Common myeloid progenitor, CD34-positive (primary cell): Measurements from ENCODE around the gene RBM47.

ENCODE experiments used
- CTCF ChIA-PET: fragments of 350-600 bp; sonication (Branson Sonifier 250); formaldehyde crosslinking; loops from one replicate; lab custom pipeline; 2021; ENCODE audit warnings: antibody characterized with exemption; lab: Charles Lee
- POLR2A ChIA-PET: fragments of 350-600 bp; sonication (Branson Sonifier 250); formaldehyde crosslinking; loops from one replicate; lab custom pipeline; 2021; ENCODE audit warnings: antibody characterized with exemption; lab: Charles Lee
- DNase-seq, 3 donors: peaks; one replicate each; pipeline versions ENCODE4 v3.0.0 to v3.0.0-alpha.2; 2013
- H3K27ac ChIP-seq, 2 experiments: 1 replicate in 1 of 2; 2 replicates in 1 of 2; pipeline ENCODE4 v1.7.0; 2013; ENCODE audit warnings: inconsistent platforms in 2 of 2, low read length in 2 of 2, mild to moderate bottlenecking in 2 of 2, low read depth in 1 of 2, moderate library complexity in 1 of 2; ENCODE audit not compliant: severe bottlenecking in 2 of 2, insufficient read depth in 1 of 2, poor library complexity in 1 of 2
- H3K27me3 ChIP-seq, 5 experiments: replicated peaks in 2 of 5; 1 replicate in 3 of 5; 2 replicates in 2 of 5; pipeline versions ENCODE4 v1.6.1 to v1.7.0; 2013; ENCODE audit warnings: low read length in 4 of 5, mild to moderate bottlenecking in 2 of 5, moderate library complexity in 2 of 5, inconsistent platforms in 1 of 5; ENCODE audit not compliant: insufficient read depth in 5 of 5, control insufficient read depth in 4 of 5
- H3K36me3 ChIP-seq, 4 experiments: 1 replicate in 2 of 4; 2 replicates in 2 of 4; pipeline versions ENCODE4 v1.6.1 to v1.7.0; 2013; ENCODE audit warnings: low read length in 3 of 4, control low read depth in 1 of 4, mild to moderate bottlenecking in 1 of 4; ENCODE audit not compliant: control insufficient read depth in 4 of 4, insufficient read depth in 4 of 4
- H3K4me1 ChIP-seq, 4 experiments: 1 replicate in 3 of 4; 2 replicates in 1 of 4; pipeline versions ENCODE4 v1.6.1 to v1.7.1; 2013; ENCODE audit warnings: low read length in 3 of 4, mild to moderate bottlenecking in 3 of 4, control low read depth in 1 of 4, inconsistent platforms in 1 of 4, moderate library complexity in 1 of 4; ENCODE audit not compliant: control insufficient read depth in 4 of 4, insufficient read depth in 4 of 4; ENCODE audit errors: control extremely low read depth in 1 of 4
- H3K4me3 ChIP-seq, 7 experiments: 1 replicate in 4 of 7; 2 replicates in 3 of 7; pipeline versions ENCODE4 v1.5.1 to v1.7.0; 2013; ENCODE audit warnings: mild to moderate bottlenecking in 7 of 7, low read length in 6 of 7, moderate library complexity in 6 of 7, inconsistent platforms in 2 of 7, low read depth in 2 of 7, control low read depth in 1 of 7; ENCODE audit not compliant: insufficient read depth in 4 of 7, control insufficient read depth in 1 of 7; ENCODE audit errors: extremely low read depth in 1 of 7
- H3K9me3 ChIP-seq, 5 experiments: 1 replicate in 4 of 5; 2 replicates in 1 of 5; pipeline versions ENCODE4 v1.6.1 to v1.7.1; 2013; ENCODE audit warnings: low read length in 4 of 5, mild to moderate bottlenecking in 2 of 5, inconsistent platforms in 1 of 5, low read depth in 1 of 5, moderate library complexity in 1 of 5; ENCODE audit not compliant: control insufficient read depth in 4 of 5, insufficient read depth in 2 of 5; ENCODE audit errors: control extremely low read depth in 1 of 5
- WGBS: methylation state at CpG from one replicate; pipeline ENCODE4 v1.1.5; 2013; ENCODE audit not compliant: insufficient coverage; 5-methylcytosine and 5-hydroxymethylcytosine counted together

Gene RBM47

DNA sequence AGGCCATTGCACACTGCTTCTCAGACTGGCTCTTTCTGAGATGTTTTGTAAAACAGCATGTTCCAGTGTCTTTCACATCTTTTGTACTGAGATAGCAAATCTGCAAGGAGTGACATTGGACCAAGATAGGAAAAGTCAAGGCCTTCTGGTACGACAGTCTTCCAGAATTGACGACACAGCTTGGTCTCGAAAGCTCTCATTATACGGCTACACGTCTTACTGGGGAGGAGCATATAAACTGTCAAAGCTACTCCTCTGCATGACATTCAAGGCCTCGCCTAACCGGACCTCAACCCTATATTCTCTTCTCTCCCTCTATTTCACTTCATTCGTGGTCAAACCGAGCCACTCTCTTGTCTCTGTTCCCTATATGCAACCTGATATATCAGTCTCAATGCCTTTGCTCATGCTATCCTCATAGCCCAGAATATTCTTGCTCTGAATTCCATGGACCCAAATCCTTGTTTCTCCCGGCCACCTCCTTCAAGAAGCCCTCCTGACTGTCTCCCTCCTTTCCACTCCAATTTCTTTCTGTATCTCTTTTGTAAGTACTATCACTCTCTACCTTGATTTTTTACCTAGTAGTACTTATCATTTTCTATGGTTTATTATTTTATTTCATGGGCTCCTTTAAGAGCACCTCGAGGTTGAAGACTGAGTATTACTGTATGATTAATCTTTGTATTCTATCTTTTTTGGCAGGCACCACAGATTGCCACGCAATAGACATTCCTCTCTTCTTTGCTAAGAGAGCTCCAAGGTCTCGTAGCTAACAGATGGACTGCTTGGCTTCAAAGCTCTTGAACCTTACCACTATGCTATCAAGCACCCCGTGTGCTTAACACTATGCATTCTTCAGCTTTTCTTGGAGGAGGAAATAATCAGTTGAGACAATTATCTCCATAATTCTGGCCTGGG is 35.1 kb downstream of the RBM47 start:
- WGBS, result 96% methylated on average over 11 of the region's 14 CpGs
- no peak for DNase-seq
- ChIA-PET POLR2A (no interaction called here), CTCF (no interaction called here)
- no peaks in the 10 kb centered on the region for H3K9me3 ChIP-seq
- no peaks in the 10 kb centered on the region for H3K27me3 ChIP-seq
- H3K4me1 ChIP-seq, result no peaks in the 10 kb centered on the region
- H3K36me3 ChIP-seq, result no peaks in the 10 kb centered on the region
- H3K27ac ChIP-seq, result no peak overlapping the region
- no peak overlapping the region for H3K4me3 ChIP-seq

DNA sequence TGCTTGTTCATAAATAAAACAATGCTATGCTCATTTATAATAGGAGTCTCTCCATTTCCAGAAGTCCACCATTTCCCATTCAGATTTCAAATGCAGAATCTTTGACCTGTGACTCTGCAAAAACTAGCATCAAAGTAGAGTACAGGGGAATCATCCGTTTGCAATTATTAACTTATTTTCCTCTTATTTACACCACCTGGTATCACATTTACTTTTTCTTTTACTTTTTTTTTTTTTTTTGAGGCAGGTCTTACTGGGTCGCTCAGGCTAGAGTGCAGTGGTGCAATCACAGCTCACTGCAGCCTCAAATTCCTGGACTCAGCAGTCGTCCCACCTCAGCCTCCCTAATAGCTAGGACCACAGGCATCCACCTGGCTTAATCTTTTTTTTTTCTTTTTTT is 37.6 kb downstream of the RBM47 start:
- Histone ChIP-seq H3K4me3 (no peak overlapping the region), H3K27ac (no peak overlapping the region), H3K36me3 (no peaks in the 10 kb centered on the region), H3K4me1 (peaks cover 0 to 12% (median 0%) of the 10 kb centered on the region in 4 experiments), H3K9me3 (no peaks in the 10 kb centered on the region), H3K27me3 (no peaks in the 10 kb centered on the region)
- DNase-seq, result no peak
- ChIA-PET CTCF (no interaction called here), POLR2A (no interaction called here)
- WGBS, result 92% methylated on average over 3 of the region's 3 CpGs

DNA sequence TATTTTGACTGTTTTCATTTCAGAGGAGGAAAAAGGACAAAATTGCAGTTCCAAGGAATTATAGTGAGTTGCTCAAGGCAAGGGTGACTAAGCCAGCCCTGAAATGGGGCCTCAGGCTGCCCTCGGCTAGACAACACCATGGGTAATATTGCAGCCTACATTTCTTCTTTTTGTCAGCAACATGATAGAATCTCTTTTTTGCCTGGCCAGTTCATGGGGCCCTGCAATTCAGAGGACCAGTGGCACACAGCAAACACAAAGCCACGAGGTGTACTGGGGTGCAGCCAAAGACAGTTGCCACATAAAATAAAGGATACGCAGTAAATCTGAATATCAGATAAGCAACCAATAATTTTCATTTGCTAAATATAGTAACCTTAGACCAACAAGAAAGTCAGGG is 41.8 kb downstream of the RBM47 start:
- CTCF ChIA-PET, result no interaction called here
- peaks cover 0 to 28% (median 0%) of the 10 kb centered on the region in 4 experiments for H3K4me1 ChIP-seq
- 100% methylated on average over 3 of the region's 3 CpGs for WGBS
- POLR2A ChIA-PET, result no interaction called here
- no peak overlapping the region for H3K27ac ChIP-seq
- no peaks in the 10 kb centered on the region for H3K9me3 ChIP-seq
- H3K36me3 ChIP-seq, result no peaks in the 10 kb centered on the region
- H3K27me3 ChIP-seq, result no peaks in the 10 kb centered on the region
- no peak overlapping the region for H3K4me3 ChIP-seq
- no peak for DNase-seq

DNA sequence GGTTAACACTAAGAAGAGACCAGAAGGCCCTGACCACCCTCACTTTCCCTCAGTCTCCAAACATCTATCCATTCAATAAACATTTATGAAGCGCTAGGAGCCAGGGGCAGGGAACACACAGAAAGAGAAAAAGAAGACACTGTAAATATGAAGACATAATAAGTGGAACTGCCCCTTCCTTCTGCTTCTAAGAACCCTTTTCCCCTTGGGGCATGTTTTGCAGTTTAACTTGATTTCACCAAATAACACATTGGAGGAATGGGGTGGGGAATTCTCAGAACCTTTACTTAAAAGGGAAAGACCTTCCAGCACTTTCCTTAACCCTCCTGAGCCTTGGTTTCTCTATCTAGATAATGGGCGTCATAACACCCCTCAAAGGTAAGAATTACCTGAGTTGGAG is 42.3 kb downstream of the RBM47 start:
- H3K4me1 ChIP-seq, result peaks cover 0 to 28% (median 0%) of the 10 kb centered on the region in 4 experiments
- no peak for DNase-seq
- POLR2A ChIA-PET, result no interaction called here
- no peaks in the 10 kb centered on the region for H3K9me3 ChIP-seq
- no peak overlapping the region for H3K4me3 ChIP-seq
- WGBS, result 80% methylated on average over 1 of the region's 2 CpGs
- CTCF ChIA-PET, result no interaction called here
- no peaks in the 10 kb centered on the region for H3K36me3 ChIP-seq
- no peak overlapping the region for H3K27ac ChIP-seq
- no peaks in the 10 kb centered on the region for H3K27me3 ChIP-seq

DNA sequence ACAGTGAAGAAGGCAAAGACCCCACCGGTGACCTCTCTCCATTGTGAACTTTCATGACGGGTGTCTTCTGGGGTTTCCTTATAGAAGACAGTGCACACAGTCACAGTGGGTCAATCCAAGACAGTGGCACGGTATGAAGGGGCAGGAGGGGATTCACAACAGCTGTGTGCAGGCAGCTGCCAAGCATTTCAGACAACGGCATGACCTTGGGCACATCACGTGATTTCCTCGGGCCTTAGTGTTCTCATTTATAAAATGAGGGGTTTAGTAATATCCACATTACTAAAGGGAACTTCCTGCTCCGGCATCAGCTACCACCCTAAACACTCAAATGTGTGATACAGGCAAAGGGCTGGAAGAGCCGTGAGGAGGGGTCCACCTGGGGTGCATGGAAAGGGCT is 42.9 kb downstream of the RBM47 start:
- POLR2A ChIA-PET, result no interaction called here
- CTCF ChIA-PET, result no interaction called here
- Histone ChIP-seq H3K9me3 (no peaks in the 10 kb centered on the region), H3K27me3 (no peaks in the 10 kb centered on the region), H3K36me3 (no peaks in the 10 kb centered on the region), H3K4me1 (peaks cover 0 to 28% (median 0%) of the 10 kb centered on the region in 4 experiments), H3K4me3 (no peak overlapping the region), H3K27ac (no peak overlapping the region)
- WGBS, result 95% methylated on average over 4 of the region's 8 CpGs
- no peak for DNase-seq

DNA sequence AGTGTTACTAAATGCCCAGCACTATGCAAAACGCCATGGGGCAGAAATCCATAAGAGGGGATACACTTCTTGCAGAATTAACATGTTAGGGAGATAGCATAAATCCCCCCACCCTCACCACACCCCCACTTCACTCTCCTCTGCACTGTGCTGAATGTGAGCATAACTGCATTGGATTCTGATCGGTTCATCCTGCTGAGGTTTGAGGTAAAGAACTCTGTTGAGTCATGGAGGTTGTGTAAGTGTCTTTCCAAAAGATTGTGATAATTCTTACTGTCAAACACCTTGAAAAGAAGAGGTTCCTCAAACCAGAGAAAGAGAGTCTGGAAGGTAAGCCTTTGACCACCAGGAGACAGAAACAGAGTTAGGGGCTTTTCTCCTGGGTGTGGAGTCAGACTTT is 43.6 kb downstream of the RBM47 start:
- H3K27ac ChIP-seq, result no peak overlapping the region
- ChIA-PET POLR2A (no interaction called here), CTCF (no interaction called here)
- no peaks in the 10 kb centered on the region for H3K36me3 ChIP-seq
- peak in 2 of 3 donors; percentile 19 to 35 for DNase-seq
- no peak overlapping the region for H3K4me3 ChIP-seq
- H3K9me3 ChIP-seq, result no peaks in the 10 kb centered on the region
- peaks cover 0 to 28% (median 0%) of the 10 kb centered on the region in 4 experiments for H3K4me1 ChIP-seq
- no peaks in the 10 kb centered on the region for H3K27me3 ChIP-seq
- WGBS, result 100% methylated on average over 1 of the region's 2 CpGs

DNA sequence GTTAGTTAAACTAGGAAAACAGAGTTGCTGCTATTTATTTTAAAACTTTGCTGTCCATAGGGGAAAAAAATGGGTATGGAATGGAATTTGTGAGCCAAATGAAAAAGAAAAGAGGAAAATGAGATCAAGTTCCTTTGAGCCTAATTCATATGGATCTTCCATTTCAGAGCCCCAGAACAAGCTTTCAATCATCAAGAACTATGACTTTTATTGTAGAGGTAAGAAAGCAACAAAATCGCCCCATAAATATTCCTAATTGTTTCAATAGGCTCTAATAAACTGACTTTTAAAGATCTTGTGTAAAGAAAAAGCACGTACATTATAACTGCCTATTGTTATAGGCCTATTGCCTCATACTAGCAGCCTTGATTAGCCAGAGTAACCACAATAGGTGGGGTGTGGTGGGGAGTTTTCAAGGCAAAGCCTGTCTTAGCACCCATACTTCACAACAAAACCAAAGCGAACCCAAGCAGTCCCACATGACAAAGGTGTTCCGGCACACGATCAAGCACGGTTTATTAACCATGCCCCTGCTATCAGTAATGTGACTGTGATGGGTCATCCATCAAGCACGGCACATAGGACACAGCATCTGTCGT is 44.4 kb downstream of the RBM47 start:
- 94% methylated on average over 6 of the region's 8 CpGs for WGBS
- POLR2A ChIA-PET, result no interaction called here
- H3K36me3 ChIP-seq, result no peaks in the 10 kb centered on the region

More for the DNA sequence above, 44.4 kb downstream of the RBM47 start:
- Histone ChIP-seq H3K4me1 (peaks cover 0 to 28% (median 0%) of the 10 kb centered on the region in 4 experiments), H3K27ac (no peak overlapping the region), H3K27me3 (no peaks in the 10 kb centered on the region), H3K4me3 (no peak overlapping the region), H3K9me3 (no peaks in the 10 kb centered on the region)
- CTCF ChIA-PET, result interaction anchor here (0.7 kb wide), 1 partner anchor 11 kb away, joined by 3 read pairs; no protein-coding TSS in a partner anchor
- no peak for DNase-seq
